Astrocyte of the cerebellum (primary cell): ENCODE data around the gene GRK4.

Experiments
- DNase-seq: peaks from one replicate; pipeline ENCODE4 v3.0.0-alpha.2; 2011; ENCODE audit warnings: low read depth
- H3K4me3 ChIP-seq: 2 replicates; pipeline ENCODE4 v1.5.1; 2011; ENCODE audit warnings: mild to moderate bottlenecking, low read depth, low read length, moderate library complexity
- CTCF ChIP-seq: IDR thresholded peaks from 2 replicates; pipeline ENCODE4 v1.5.1; 2012; ENCODE audit warnings: low read length, low read depth, moderate library complexity, mild to moderate bottlenecking; ENCODE audit errors: missing control alignments
- in situ Hi-C: cut with HindIII; loops from 2 replicates; pipeline ENCODE4 v1.10.0; 2017; ENCODE audit warnings: low sequenced_read_pairs

GRK4 gene

GRCh38 chr4:3070709-3071500 is 107.5 kb downstream of the GRK4 start:
- in situ Hi-C loops = loop anchor here (25.0 kb wide), 1 partner anchor 109 kb away; the partner anchor contains the start of genes GRK4 and NOP14
- H3K4me3 ChIP-seq = no peak overlapping the region
- TF ChIP-seq CTCF = no peak
- no peak for DNase-seq

- no peak for TF ChIP-seq CTCF
- in situ Hi-C loops = loop anchor here (25.0 kb wide), 1 partner anchor 110 kb away; the partner anchor contains the start of genes GRK4 and NOP14
- H3K4me3 ChIP-seq = no peak overlapping the region
- no peak for DNase-seq
Observed at GRCh38 chr4:3071811-3072210, 108.4 kb downstream of the GRK4 start.

GRCh38 chr4:3073158-3074077 is 110.0 kb downstream of the GRK4 start:
- TF ChIP-seq CTCF = peak; percentile 9
- in situ Hi-C loops = loop anchor here (25.0 kb wide), 1 partner anchor 111 kb away; the partner anchor contains the start of genes GRK4 and NOP14
- peak overlapping the region; percentile 61 for H3K4me3 ChIP-seq
- no peak for DNase-seq

GRCh38 chr4:3074078-3074845 is 110.9 kb downstream of the GRK4 start, which contains the start of the genes HTT and HTT-AS:
Gene HTT, plus strand, starts transcription at chr4:3074681. Its CDS starts 145 bp downstream, at chr4:3074826.
Gene HTT-AS, minus strand, starts transcription at chr4:3074538.
- H3K4me3 ChIP-seq = peak within 1 kb of the TSS; percentile 61
- in situ Hi-C loops = loop anchor here (25.0 kb wide), 1 partner anchor 112 kb away; the partner anchor contains the start of genes GRK4 and NOP14
- TF ChIP-seq CTCF = peak; percentile 10
- peak; percentile 85 for DNase-seq

- no peak for TF ChIP-seq CTCF
- in situ Hi-C loops = loop anchor here (25.0 kb wide), 1 partner anchor 113 kb away; the partner anchor contains the start of genes GRK4 and NOP14
- peak; percentile 20 for DNase-seq
- H3K4me3 ChIP-seq = peak overlapping the region; percentile 58
Observed at GRCh38 chr4:3074846-3075651, 111.7 kb downstream of the GRK4 start.
